ENCODE measurements around the gene FRMD6. TPM values are rescaled to one million over a fixed set of nuclear protein-coding genes. Genes with fewer than 3 reads are reported as not detected.

FRMD6 gene
- total RNA-seq, 1 experiment from 2014 or later: 9.6 TPM

GRCh38 chr14:51707327-51707726, 55.6 kb downstream of the FRMD6 start:
- no CpG with 5 or more reads among the region's 2 CpGs for WGBS (ENCODE audit: extremely low coverage, insufficient read length, low lambda C conversion rate)
- no peak overlapping the region for H2AK5ac ChIP-seq (ENCODE audit: insufficient read length, low read length)

More at GRCh38 chr14:51707327-51707726, 55.6 kb downstream of the FRMD6 start:
- H3K27me3 Mint-ChIP-seq (ENCODE audit: low read depth): no peaks in the 10 kb centered on the region
- DNase-seq: no peak
- H2BK20ac ChIP-seq (ENCODE audit: low read depth, low read length, poor library complexity, severe bottlenecking): no peak overlapping the region
- H3K4me1 Mint-ChIP-seq: peaks cover 5 to 9% of the 10 kb centered on the region in 2 experiments
- H3K18ac ChIP-seq (ENCODE audit: insufficient read length, low read depth, low read length): no peak overlapping the region
- no peak for TF ChIP-seq CTCF (conservative IDR thresholded peaks at IDR 0.05)
- no peak overlapping the region for H3K14ac ChIP-seq (ENCODE audit: insufficient read depth, low read length)
- H3K4ac ChIP-seq (ENCODE audit: low read depth, low read length): no peak overlapping the region
- no peak overlapping the region for H2BK12ac ChIP-seq (ENCODE audit: insufficient read length, low read depth, low read length)
- no peak overlapping the region for H3K9ac ChIP-seq (ENCODE audit: extremely low read depth, insufficient read length, low read length)
- H3K79me1 ChIP-seq (ENCODE audit: insufficient read depth, low read depth, low read length, poor library complexity, severe bottlenecking): no peaks in the 10 kb centered on the region
- H2BK15ac ChIP-seq (ENCODE audit: low read depth, low read length): no peak overlapping the region
- no peaks in the 10 kb centered on the region for H3K79me2 ChIP-seq (ENCODE audit: insufficient read depth, low read length)
- H2BK5ac ChIP-seq (ENCODE audit: insufficient read length, low read length): no peak overlapping the region
- no peak overlapping the region for H3K4me2 ChIP-seq (ENCODE audit: insufficient read depth, insufficient read length, low read length)
- H3K23me2 ChIP-seq (ENCODE audit: insufficient read length, low read depth, low read length, poor library complexity, severe bottlenecking): no peaks in the 10 kb centered on the region
- no peak overlapping the region for H3K56ac ChIP-seq (ENCODE audit: insufficient read length, low read depth, low read length)
- H3K23ac ChIP-seq (ENCODE audit: insufficient read length, low read depth, low read length): no peak overlapping the region
- no peaks in the 10 kb centered on the region for H3K9me3 ChIP-seq (ENCODE audit: control insufficient read depth, low read depth, low read length)
- H3K27ac Mint-ChIP-seq: no peak overlapping the region
- H3T11ph ChIP-seq (ENCODE audit: low read length): no peak overlapping the region
- no peaks in the 10 kb centered on the region for H3K4me1 ChIP-seq (ENCODE audit: insufficient read depth, low read length)
- no peaks in the 10 kb centered on the region for H3K9me3 Mint-ChIP-seq
- H2AFZ ChIP-seq (ENCODE audit: low read length): no peak overlapping the region
- H3K36me3 Mint-ChIP-seq (ENCODE audit: insufficient read depth in 1 of 3, low read depth in 3 of 3): peaks cover 0 to 4% (median 4%) of the 10 kb centered on the region in 3 experiments; a peak in 3 of 7 replicates
- H4K91ac ChIP-seq (ENCODE audit: insufficient read length, low read depth, low read length): no peak overlapping the region
- H4K8ac ChIP-seq (replicated peaks; ENCODE audit: insufficient read length, low read depth, low read length): no peak overlapping the region
- H3K27ac ChIP-seq (ENCODE audit: insufficient read length, low read depth, low read length): no peak overlapping the region
- no peak overlapping the region for H4K5ac ChIP-seq (ENCODE audit: insufficient read length, low read depth, low read length)
- no peaks in the 10 kb centered on the region for H3K27me3 ChIP-seq (ENCODE audit: insufficient read depth, low read length)
- H3K4me3 Mint-ChIP-seq: no peak overlapping the region
- H4K20me1 ChIP-seq (ENCODE audit: control insufficient read depth, insufficient read depth, insufficient read length): no peaks in the 10 kb centered on the region
- H2BK120ac ChIP-seq (ENCODE audit: low read depth, low read length, poor library complexity, severe bottlenecking): no peak overlapping the region

All from H9 (cell line).